HEK293 (cell line): ENCODE results near the gene SLC22A3.

Experiments
- CTCF ChIA-PET: fragments of 350-600 bp; formaldehyde crosslinking; extraction: SDS; loops from one replicate; lab custom pipeline; 2021; ENCODE audit warnings: antibody characterized with exemption; lab: Yijun Ruan, JAX
- POLR2A ChIA-PET: fragments of 300-600 bp; formaldehyde crosslinking; extraction: SDS; loops from one replicate; lab custom pipeline; 2020; ENCODE audit warnings: antibody characterized with exemption, inconsistent platforms; lab: Yijun Ruan, JAX
- H3K27ac ChIP-seq: fragments of 200-500 bp; sonication (Bioruptor generic); 2 replicates; pipeline ENCODE4 v1.5.1; 2014; ENCODE audit warnings: low read depth, low read length, control low read depth, inconsistent platforms; ENCODE audit errors: extremely low read depth
- H3K36me3 ChIP-seq, 2 experiments: fragments of 200-500 bp in 1 of 2; sonication (Bioruptor generic) in 1 of 2; 1 replicate in 1 of 2; 2 replicates in 1 of 2; pipeline ENCODE4 v1.5.1; 2014 to 2017; ENCODE audit warnings: inconsistent platforms in 2 of 2, low read length in 2 of 2; ENCODE audit not compliant: control insufficient read depth in 2 of 2, insufficient read depth in 1 of 2
- H3K4me1 ChIP-seq: fragments of 200-500 bp; sonication (Bioruptor generic); 2 replicates; pipeline ENCODE4 v1.5.1; 2014; ENCODE audit warnings: mild to moderate bottlenecking, low read length, inconsistent platforms; ENCODE audit not compliant: control insufficient read depth, insufficient read depth
- H3K4me3 ChIP-seq: 2 replicates; pipeline ENCODE4 v1.5.1; 2011; ENCODE audit warnings: low read depth, mild to moderate bottlenecking, control low read depth, low read length, moderate library complexity
- H3K9me3 ChIP-seq: fragments of 200-500 bp; sonication (Bioruptor generic); 2 replicates; pipeline ENCODE4 v1.5.1; 2014; ENCODE audit warnings: low read depth, low read length, inconsistent platforms; ENCODE audit not compliant: control insufficient read depth, insufficient read depth
- ATF2 ChIP-seq: fragments of 450-650 bp; formaldehyde crosslinking; IDR thresholded peaks from 2 replicates; pipeline ENCODE4 v1.5.1; 2016; ENCODE audit warnings: missing biosample characterization, missing genetic modification characterization, low read depth
- GLIS1 ChIP-seq: fragments of 450-650 bp; formaldehyde crosslinking; IDR thresholded peaks from 2 replicates; pipeline ENCODE4 v1.5.1; 2016; ENCODE audit warnings: missing biosample characterization, missing genetic modification characterization
- GLIS2 ChIP-seq: fragments of 450-650 bp; formaldehyde crosslinking; IDR thresholded peaks from 2 replicates; pipeline ENCODE4 v1.5.1; 2016; ENCODE audit warnings: missing biosample characterization, missing genetic modification characterization
- HOXC10 ChIP-seq: sonication (generic); formaldehyde crosslinking; IDR thresholded peaks from 2 replicates; pipeline ENCODE4 v1.8.1; 2023; ENCODE audit warnings: mild to moderate bottlenecking, missing genetic modification reagents
- SETDB1 ChIP-seq: IDR thresholded peaks from one replicate; pipeline ENCODE4 v1.6.1; 2017; ENCODE audit warnings: mild to moderate bottlenecking, low read length, moderate library complexity, mixed read lengths; ENCODE audit not compliant: insufficient read length
- TSHZ1 ChIP-seq: fragments of 450-650 bp; formaldehyde crosslinking; IDR thresholded peaks from 2 replicates; pipeline ENCODE4 v1.5.1; 2016; ENCODE audit warnings: missing biosample characterization, missing genetic modification characterization, borderline replicate concordance
- ZBTB26 ChIP-seq: fragments of 450-650 bp; formaldehyde crosslinking; optimal IDR thresholded peaks from 2 replicates; pipeline ENCODE3; 2016; ENCODE audit warnings: missing biosample characterization, mild to moderate bottlenecking, missing genetic modification characterization
- ZEB2 ChIP-seq: fragments of 450-650 bp; formaldehyde crosslinking; IDR thresholded peaks from 2 replicates; pipeline ENCODE4 v1.5.1; 2016; ENCODE audit warnings: missing biosample characterization, missing genetic modification characterization
- ZNF138 ChIP-seq: fragments of 450-650 bp; formaldehyde crosslinking; IDR thresholded peaks from 2 replicates; pipeline ENCODE4 v1.5.1; 2016; ENCODE audit warnings: missing biosample characterization, missing genetic modification characterization, borderline replicate concordance
- ZNF16 ChIP-seq: fragments of 450-650 bp; formaldehyde crosslinking; IDR thresholded peaks from 2 replicates; pipeline ENCODE4 v1.5.1; 2016; ENCODE audit warnings: low read depth, missing biosample characterization, missing genetic modification characterization
- ZNF184 ChIP-seq: fragments of 450-650 bp; IDR thresholded peaks from 2 replicates; pipeline ENCODE4 v1.5.1; 2018; ENCODE audit warnings: missing biosample characterization, mild to moderate bottlenecking, missing genetic modification characterization
- ZNF23 ChIP-seq: fragments of 450-650 bp; formaldehyde crosslinking; IDR thresholded peaks from 2 replicates; pipeline ENCODE4 v1.5.1; 2016; ENCODE audit warnings: missing biosample characterization, missing genetic modification characterization, borderline replicate concordance
- ZNF274 ChIP-seq, 2 experiments: fragments of 200-500 bp in 1 of 2; fragments of 450-650 bp in 1 of 2; sonication (Bioruptor generic) in 1 of 2; formaldehyde crosslinking in 1 of 2; IDR thresholded peaks; 2 replicates each; pipeline versions ENCODE4 v1.5.1 to v1.6.1; 2014 to 2016; ENCODE audit warnings: borderline replicate concordance in 1 of 2, inconsistent platforms in 1 of 2, low read length in 1 of 2, missing biosample characterization in 1 of 2, missing genetic modification characterization in 1 of 2
- ZNF449 ChIP-seq: fragments of 450-650 bp; formaldehyde crosslinking; IDR thresholded peaks from 2 replicates; pipeline ENCODE4 v1.5.1; 2017; ENCODE audit warnings: missing biosample characterization, mild to moderate bottlenecking, missing genetic modification characterization, moderate library complexity
- ZNF48 ChIP-seq: fragments of 450-650 bp; formaldehyde crosslinking; IDR thresholded peaks from 2 replicates; pipeline ENCODE4 v1.5.1; 2016; ENCODE audit warnings: missing biosample characterization, missing genetic modification characterization
- ZNF596 ChIP-seq: fragments of 450-650 bp; IDR thresholded peaks from 2 replicates; pipeline ENCODE4 v1.5.0; 2018; ENCODE audit warnings: missing biosample characterization, mild to moderate bottlenecking, missing genetic modification characterization, moderate library complexity
- ZNF785 ChIP-seq: fragments of 450-650 bp; formaldehyde crosslinking; IDR thresholded peaks from 2 replicates; pipeline ENCODE4 v1.5.1; 2016; ENCODE audit warnings: missing biosample characterization, missing genetic modification characterization
- ZNF830 ChIP-seq: fragments of 450-650 bp; IDR thresholded peaks from 2 replicates; pipeline ENCODE4 v1.5.0; 2018; ENCODE audit warnings: missing biosample characterization, missing genetic modification characterization, low read depth, mild to moderate bottlenecking, moderate library complexity

Gene SLC22A3

GRCh38 chr6:160431791-160432404 lies 83.7 kb downstream of the SLC22A3 start:
- peaks cover 27% of the 10 kb centered on the region for H3K4me1 ChIP-seq
- ChIA-PET POLR2A (no interaction called here), CTCF (interaction anchor here (0.7 kb wide), 1 partner anchor 315 kb away, joined by 4 read pairs; no protein-coding TSS in a partner anchor)
- no peak for TF ChIP-seq ATF2 (tag by site-specific recombination)
- TF ChIP-seq ZNF138: no peak
- TF ChIP-seq ZEB2 (tag by site-specific recombination): no peak
- TF ChIP-seq ZNF16: no peak
- TF ChIP-seq ZNF184 (tag by site-specific recombination): no peak
- H3K36me3 ChIP-seq: no peaks in the 10 kb centered on the region
- no peak overlapping the region for H3K4me3 ChIP-seq
- no peak overlapping the region for H3K27ac ChIP-seq
- no peaks in the 10 kb centered on the region for H3K9me3 ChIP-seq

- Histone ChIP-seq H3K9me3 (no peaks in the 10 kb centered on the region), H3K27ac (no peak overlapping the region), H3K36me3 (no peaks in the 10 kb centered on the region), H3K4me3 (no peak overlapping the region), H3K4me1 (peaks cover 9% of the 10 kb centered on the region)
- TF ChIP-seq ZNF16 (no peak), ZNF274 (IDR thresholded peaks at IDR 0.05; ENCODE audit: low read length) (no peak), ZNF274 (tag by site-specific recombination; IDR thresholded peaks at IDR 0.05; ENCODE audit: borderline replicate concordance) (no peak), SETDB1 (no peak), ZNF830 (tag by site-specific recombination) (no peak), ZNF449 (tag by site-specific recombination) (no peak), ZNF23 (tag by site-specific recombination) (no peak), ZBTB26 (tag by site-specific recombination) (no peak), GLIS1 (tag by site-specific recombination) (no peak), ZNF48 (tag by site-specific recombination) (no peak), HOXC10 (no peak), ZNF785 (tag by site-specific recombination) (no peak), ZNF596 (tag by site-specific recombination) (no peak), GLIS2 (no peak), TSHZ1 (no peak)
- CTCF ChIA-PET: interaction anchor here (0.6 kb wide), 1 partner anchor 245 kb away, joined by 3 read pairs; no protein-coding TSS in a partner anchor
- POLR2A ChIA-PET: no interaction called here
These were observed 87.8 kb downstream of the SLC22A3 start for GRCh38 chr6:160435935-160436334.
